C4-2B (cell line): ENCODE measurements around the gene METTL17.

Source experiments
- CTCF ChIP-seq: fragments of 450-650 bp; conservative IDR thresholded peaks from 2 replicates; pipeline ENCODE4 v1.5.1; 2017; ENCODE audit warnings: mild to moderate bottlenecking
- ZFX ChIP-seq: fragments of 450-650 bp; IDR thresholded peaks from 2 replicates; pipeline ENCODE4 v1.6.1; 2017

- no peak for TF ChIP-seq CTCF
- TF ChIP-seq ZFX: no peak
Observed at GRCh38 chr14:21025371-21026273, 35.8 kb downstream of the METTL17 start.
